ENCODE results near the gene SDF2L1.
"Not testable (repeated sequence)": the region's sequence is repeated elsewhere in the genome, so short reads cannot be mapped to it uniquely, and the experiment has no call there.

The SDF2L1 gene, protein sequence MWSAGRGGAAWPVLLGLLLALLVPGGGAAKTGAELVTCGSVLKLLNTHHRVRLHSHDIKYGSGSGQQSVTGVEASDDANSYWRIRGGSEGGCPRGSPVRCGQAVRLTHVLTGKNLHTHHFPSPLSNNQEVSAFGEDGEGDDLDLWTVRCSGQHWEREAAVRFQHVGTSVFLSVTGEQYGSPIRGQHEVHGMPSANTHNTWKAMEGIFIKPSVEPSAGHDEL

DNA sequence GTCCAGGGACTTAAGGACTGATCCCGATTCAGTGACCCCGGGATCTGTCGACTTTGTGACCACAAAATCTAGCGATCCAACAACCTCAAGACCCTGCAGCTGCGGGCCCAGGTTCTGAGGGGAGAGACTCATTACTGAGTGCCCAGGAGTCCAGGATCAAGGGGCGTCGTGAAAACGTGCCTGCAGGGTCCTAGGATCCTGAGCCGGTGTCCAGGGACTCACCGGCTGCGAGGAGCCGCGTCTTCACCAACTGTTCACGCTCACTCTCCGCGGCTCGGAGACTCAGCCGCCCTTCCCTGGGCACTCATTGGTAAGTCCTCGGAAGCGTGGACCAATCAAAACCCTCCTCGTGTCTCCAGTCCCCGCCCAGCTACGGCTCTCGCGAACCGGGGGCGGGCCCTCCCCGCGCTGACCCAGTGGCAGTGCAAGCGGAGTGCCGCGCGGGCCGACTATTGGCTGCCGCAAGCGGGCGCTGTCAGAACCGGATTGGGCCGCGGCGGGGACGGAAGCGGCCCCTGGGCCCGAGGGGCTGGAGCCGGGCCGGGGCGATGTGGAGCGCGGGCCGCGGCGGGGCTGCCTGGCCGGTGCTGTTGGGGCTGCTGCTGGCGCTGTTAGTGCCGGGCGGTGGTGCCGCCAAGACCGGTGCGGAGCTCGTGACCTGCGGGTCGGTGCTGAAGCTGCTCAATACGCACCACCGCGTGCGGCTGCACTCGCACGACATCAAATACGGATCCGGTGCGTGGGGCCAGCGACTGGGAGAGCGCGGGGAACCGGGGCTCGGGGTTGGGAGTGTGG is at the start of gene SDF2L1:
SDF2L1 (plus strand) TSS at position 514 of the 795 bp plus-strand sequence; CDS start at position 549, 35 bp downstream.
- DNase-seq (ENCODE audit: low read depth in 2 of 3, low spot score in 2 of 3) = peak; percentile 88 to 98 (median 93)

- DNase-seq (ENCODE audit: low read depth in 2 of 3, low spot score in 2 of 3) = no peak
These were observed 49.7 kb upstream of the SDF2L1 start for GRCh38 chr22:21592422-21592821.

- no peak for DNase-seq (ENCODE audit: low read depth in 2 of 3, low spot score in 2 of 3)
These were observed 48.5 kb upstream of the SDF2L1 start for GRCh38 chr22:21593406-21594232.

DNA sequence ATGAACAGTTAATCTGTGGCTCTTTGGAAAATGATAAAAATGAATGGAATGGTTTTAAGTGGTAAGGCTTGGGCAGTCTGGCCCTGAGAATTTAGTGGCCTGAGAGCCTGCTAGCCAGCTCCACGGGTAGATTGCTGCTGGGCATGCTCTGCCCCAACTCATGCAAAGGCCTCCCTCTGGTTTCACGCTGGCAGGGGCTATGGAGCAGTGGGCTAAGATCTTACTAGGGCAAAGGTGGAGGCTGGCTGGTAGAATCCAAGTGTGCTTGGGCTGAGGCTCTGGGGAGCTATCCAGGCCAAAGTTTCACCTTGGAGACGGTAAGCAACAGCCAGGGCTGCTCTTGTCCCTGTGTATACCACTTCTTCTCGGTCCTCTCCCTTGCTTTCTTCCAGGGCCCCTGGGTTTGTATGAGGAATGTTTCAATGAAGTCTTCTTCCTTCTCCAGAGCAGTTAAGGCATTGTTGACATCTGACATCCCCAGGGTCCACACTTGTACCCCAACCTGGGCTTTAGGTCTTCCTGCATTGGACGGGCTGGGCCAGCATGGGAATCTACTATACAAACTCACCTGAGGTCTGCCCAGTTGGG is 47.1 kb upstream of the SDF2L1 start:
- DNase-seq (ENCODE audit: low read depth in 2 of 3, low spot score in 2 of 3) = no peak

GRCh38 chr22:21596356-21597135 is 45.6 kb upstream of the SDF2L1 start:
- DNase-seq (ENCODE audit: low read depth in 2 of 3, low spot score in 2 of 3) = not testable (repeated sequence)

GRCh38 chr22:21598302-21598701 is 43.8 kb upstream of the SDF2L1 start:
- DNase-seq (ENCODE audit: low read depth in 2 of 3, low spot score in 2 of 3) = no peak

- DNase-seq (ENCODE audit: low read depth in 2 of 3, low spot score in 2 of 3) = no peak
These were observed 42.8 kb upstream of the SDF2L1 start for GRCh38 chr22:21599053-21599893.

GRCh38 chr22:21602579-21602978 is 39.5 kb upstream of the SDF2L1 start:
- no peak for DNase-seq (ENCODE audit: low read depth in 2 of 3, low spot score in 2 of 3)

GRCh38 chr22:21603973-21604372 is 38.1 kb upstream of the SDF2L1 start:
- no peak for DNase-seq (ENCODE audit: low read depth in 2 of 3, low spot score in 2 of 3)

GRCh38 chr22:21605887-21606564 is 36.1 kb upstream of the SDF2L1 start:
- DNase-seq (ENCODE audit: low read depth in 2 of 3, low spot score in 2 of 3) = no peak

- no peak for DNase-seq (ENCODE audit: low read depth in 2 of 3, low spot score in 2 of 3)
These were observed 35.3 kb upstream of the SDF2L1 start for GRCh38 chr22:21606775-21607174.

DNA sequence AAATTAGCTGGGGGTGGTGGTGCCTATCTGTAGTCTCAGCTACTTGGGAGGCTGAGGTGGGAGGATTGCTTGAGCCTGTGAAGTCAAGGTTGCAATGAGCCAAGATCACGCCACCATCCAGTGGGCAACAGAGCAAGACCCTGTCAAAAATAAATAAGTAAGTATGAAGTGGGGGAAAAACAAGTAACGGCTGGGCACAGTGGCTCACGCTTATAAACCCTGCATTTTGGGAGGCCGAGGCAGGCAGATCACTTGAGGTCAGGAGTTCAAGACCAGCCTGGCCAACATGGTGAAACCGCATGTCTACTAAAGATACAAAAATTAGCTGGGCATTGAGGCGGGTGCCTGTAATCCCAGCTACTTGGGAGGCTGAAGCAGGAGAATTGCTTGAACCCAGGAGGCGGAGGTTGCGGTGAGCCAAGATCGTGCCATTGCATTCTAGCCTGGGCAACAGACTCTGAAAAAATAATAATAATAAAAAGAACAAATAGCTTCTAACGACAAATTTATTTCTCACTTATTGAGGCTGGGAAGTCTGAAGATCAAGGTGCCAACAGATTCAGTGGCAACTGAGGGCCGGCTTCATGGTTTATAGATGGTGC is 32.4 kb upstream of the SDF2L1 start:
- not testable (repeated sequence) for DNase-seq (ENCODE audit: low read depth in 2 of 3, low spot score in 2 of 3)

- no peak for DNase-seq (ENCODE audit: low read depth in 2 of 3, low spot score in 2 of 3)
These were observed 30.7 kb upstream of the SDF2L1 start for GRCh38 chr22:21611210-21611977.

- DNase-seq (ENCODE audit: low read depth in 2 of 3, low spot score in 2 of 3) = no peak
These were observed 29.2 kb upstream of the SDF2L1 start for GRCh38 chr22:21612858-21613257.

GRCh38 chr22:21613553-21614233 is 28.4 kb upstream of the SDF2L1 start:
- DNase-seq (ENCODE audit: low read depth in 2 of 3, low spot score in 2 of 3) = no peak

GRCh38 chr22:21615731-21616130 is 26.4 kb upstream of the SDF2L1 start:
- DNase-seq (ENCODE audit: low read depth in 2 of 3, low spot score in 2 of 3) = no peak

DNA sequence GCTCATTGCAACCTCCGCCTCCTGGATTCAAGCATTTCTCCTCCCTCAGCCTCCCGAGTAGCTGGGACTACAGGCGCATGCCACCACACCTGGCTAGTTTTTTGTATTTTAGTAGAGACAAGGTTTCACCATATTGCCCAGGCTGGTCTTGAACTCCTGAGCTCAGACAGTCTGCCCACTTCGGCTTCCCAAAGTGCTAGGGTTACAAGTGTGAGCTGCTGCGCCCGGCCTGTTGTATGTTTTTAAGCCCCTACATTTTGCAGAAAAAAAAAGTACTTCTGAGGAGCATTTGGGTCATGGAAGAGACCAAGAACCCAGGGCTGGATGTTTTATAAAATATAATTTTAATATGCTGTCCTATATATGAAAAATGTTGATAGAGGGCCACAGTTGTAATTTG is 24.8 kb upstream of the SDF2L1 start:
- not testable (repeated sequence) for DNase-seq (ENCODE audit: low read depth in 2 of 3, low spot score in 2 of 3)
